ENCODE results near the gene ZNF287.
A peak's percentile ranks its signal among the peaks of the same experiment; 100 is the strongest.

Gene ZNF287

GRCh38 chr17:16521070-16521727, 47.8 kb downstream of the ZNF287 start:
- in situ Hi-C loops (cut with HindIII; ENCODE audit: low pct_ligation_motif_present, low pct_unique_long_range_greater_than_20kb, low sequenced_read_pairs), result loop anchor here (25.0 kb wide), 2 partner anchors 134 to 234 kb away; partner anchors contain the start of gene UBB
- peak; percentile 91 for DNase-seq

DNA sequence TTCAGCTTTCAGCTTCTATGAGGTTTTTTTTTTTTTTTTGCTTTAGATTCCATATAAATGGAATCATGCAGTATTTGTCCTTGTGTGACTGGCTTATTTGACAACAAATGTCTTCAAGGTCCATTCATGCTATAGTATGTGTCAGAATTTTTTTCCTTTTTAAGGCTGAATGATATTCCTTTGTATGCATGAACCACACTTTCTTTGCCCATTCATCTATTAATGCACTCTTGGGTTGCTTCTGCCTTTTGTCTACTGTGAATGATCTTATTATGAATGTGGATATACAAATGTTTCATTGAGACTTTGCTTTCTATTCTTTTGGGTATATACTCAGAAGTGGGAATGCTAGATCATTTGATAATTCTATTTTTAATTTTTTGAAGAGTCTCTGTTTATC, 50.0 kb downstream of the ZNF287 start:
- DNase-seq, result no peak
- in situ Hi-C loops (cut with HindIII; ENCODE audit: low pct_ligation_motif_present, low pct_unique_long_range_greater_than_20kb, low sequenced_read_pairs), result loop anchor here (25.0 kb wide), 2 partner anchors 132 to 232 kb away; partner anchors contain the start of gene UBB

GRCh38 chr17:16517477-16517876, 51.5 kb downstream of the ZNF287 start:
- DNase-seq, result no peak
- in situ Hi-C loops (cut with HindIII; ENCODE audit: low pct_ligation_motif_present, low pct_unique_long_range_greater_than_20kb, low sequenced_read_pairs), result loop anchor here (25.0 kb wide), 2 partner anchors 130 to 230 kb away; partner anchors contain the start of gene UBB

GRCh38 chr17:16516594-16517051, 52.4 kb downstream of the ZNF287 start:
- DNase-seq, result peak; percentile 52
- in situ Hi-C loops (cut with HindIII; ENCODE audit: low pct_ligation_motif_present, low pct_unique_long_range_greater_than_20kb, low sequenced_read_pairs), result loop anchor here (25.0 kb wide), 2 partner anchors 129 to 229 kb away; partner anchors contain the start of gene UBB

DNA sequence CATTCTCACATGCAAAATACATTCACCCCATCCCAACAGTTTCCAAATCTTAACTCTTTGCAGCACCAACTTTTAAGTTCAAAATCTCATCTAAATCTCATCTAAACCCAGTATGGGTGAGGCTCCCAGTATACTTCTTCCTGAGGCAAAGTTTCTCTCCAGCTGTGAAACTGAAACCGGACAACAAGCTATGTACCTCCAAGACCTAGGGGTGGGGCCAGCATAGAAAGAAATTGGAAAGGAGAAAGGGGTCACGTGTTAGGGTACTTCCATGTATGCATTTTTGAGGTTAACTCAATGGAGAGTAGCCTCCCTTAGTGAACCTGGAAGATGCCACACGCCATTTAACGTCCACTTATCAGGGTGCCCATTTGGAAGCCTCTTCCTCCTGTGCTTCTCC, 53.1 kb downstream of the ZNF287 start:
- DNase-seq, result no peak
- in situ Hi-C loops (cut with HindIII; ENCODE audit: low pct_ligation_motif_present, low pct_unique_long_range_greater_than_20kb, low sequenced_read_pairs), result loop anchor here (25.0 kb wide), 2 partner anchors 129 to 229 kb away; partner anchors contain the start of gene UBB

GRCh38 chr17:16513873-16514272, 55.1 kb downstream of the ZNF287 start:
- DNase-seq, result no peak
- in situ Hi-C loops (cut with HindIII; ENCODE audit: low pct_ligation_motif_present, low pct_unique_long_range_greater_than_20kb, low sequenced_read_pairs), result loop anchor here (25.0 kb wide), 2 partner anchors 127 to 227 kb away; partner anchors contain the start of gene UBB

GRCh38 chr17:16512011-16512410, 57.0 kb downstream of the ZNF287 start:
- in situ Hi-C loops (cut with HindIII; ENCODE audit: low pct_ligation_motif_present, low pct_unique_long_range_greater_than_20kb, low sequenced_read_pairs), result loop anchor here (25.0 kb wide), 2 partner anchors 125 to 225 kb away; partner anchors contain the start of gene UBB
- DNase-seq, result no peak

DNA sequence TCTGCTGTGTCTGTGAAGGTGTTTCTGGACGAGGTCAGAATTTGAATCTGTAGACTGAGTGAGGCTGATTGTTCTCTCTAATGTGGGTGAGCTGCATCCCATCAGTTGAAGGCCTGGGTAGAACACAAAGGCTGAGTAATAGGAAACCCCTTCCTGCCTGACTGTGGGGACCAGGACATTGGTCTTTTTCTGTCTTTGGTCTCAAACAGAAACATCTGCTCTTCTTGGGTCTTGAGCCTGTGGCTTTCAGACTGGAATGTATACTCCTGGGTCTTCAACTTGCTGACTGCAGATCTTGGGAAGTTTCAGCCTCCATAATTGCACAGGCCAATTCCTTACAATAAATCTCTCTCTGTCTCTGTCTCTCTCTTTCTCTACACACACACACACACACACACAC, 57.4 kb downstream of the ZNF287 start:
- no peak for DNase-seq
- in situ Hi-C loops (cut with HindIII; ENCODE audit: low pct_ligation_motif_present, low pct_unique_long_range_greater_than_20kb, low sequenced_read_pairs), result loop anchor here (25.0 kb wide), 2 partner anchors 124 to 224 kb away; partner anchors contain the start of gene UBB

GRCh38 chr17:16507918-16508533, 61.0 kb downstream of the ZNF287 start:
- DNase-seq, result no peak
- in situ Hi-C loops (cut with HindIII; ENCODE audit: low pct_ligation_motif_present, low pct_unique_long_range_greater_than_20kb, low sequenced_read_pairs), result loop anchor here (25.0 kb wide), 2 partner anchors 121 to 221 kb away; partner anchors contain the start of gene UBB

GRCh38 chr17:16506188-16506587, 62.8 kb downstream of the ZNF287 start:
- in situ Hi-C loops (cut with HindIII; ENCODE audit: low pct_ligation_motif_present, low pct_unique_long_range_greater_than_20kb, low sequenced_read_pairs), result loop anchor here (25.0 kb wide), 2 partner anchors 119 to 219 kb away; partner anchors contain the start of gene UBB
- DNase-seq, result no peak

DNA sequence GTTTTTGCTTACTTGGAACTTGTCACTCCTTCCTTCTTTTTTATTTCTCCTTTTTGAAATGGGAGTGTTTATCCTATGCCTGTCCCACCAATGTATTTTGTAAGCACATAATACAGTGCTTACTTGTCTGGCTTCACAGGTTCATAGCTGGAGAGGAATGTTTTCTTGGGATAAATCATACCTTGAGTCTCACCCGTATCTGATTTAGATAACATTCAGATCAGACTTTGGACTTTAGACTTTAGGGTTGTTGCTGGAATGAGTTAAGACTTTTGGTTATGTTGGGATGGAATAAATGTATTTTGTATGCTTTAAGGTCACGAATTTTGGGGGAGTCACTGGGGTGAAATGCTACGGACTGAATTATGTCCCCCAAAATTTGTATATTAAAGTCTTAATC, 64.0 kb downstream of the ZNF287 start:
- DNase-seq, result no peak
- in situ Hi-C loops (cut with HindIII; ENCODE audit: low pct_ligation_motif_present, low pct_unique_long_range_greater_than_20kb, low sequenced_read_pairs), result loop anchor here (25.0 kb wide), 2 partner anchors 118 to 218 kb away; partner anchors contain the start of gene UBB
